LoVo (cell line): Measurements from ENCODE around the gene VPS26B.
"Not testable (repeated sequence)": the region's sequence is repeated elsewhere in the genome, so short reads cannot be mapped to it uniquely, and the experiment has no call there.

Experiments used
- DNase-seq: peaks from one replicate; pipeline ENCODE4 v3.0.0-alpha.2; 2016; ENCODE audit warnings: low spot score

VPS26B gene

DNA sequence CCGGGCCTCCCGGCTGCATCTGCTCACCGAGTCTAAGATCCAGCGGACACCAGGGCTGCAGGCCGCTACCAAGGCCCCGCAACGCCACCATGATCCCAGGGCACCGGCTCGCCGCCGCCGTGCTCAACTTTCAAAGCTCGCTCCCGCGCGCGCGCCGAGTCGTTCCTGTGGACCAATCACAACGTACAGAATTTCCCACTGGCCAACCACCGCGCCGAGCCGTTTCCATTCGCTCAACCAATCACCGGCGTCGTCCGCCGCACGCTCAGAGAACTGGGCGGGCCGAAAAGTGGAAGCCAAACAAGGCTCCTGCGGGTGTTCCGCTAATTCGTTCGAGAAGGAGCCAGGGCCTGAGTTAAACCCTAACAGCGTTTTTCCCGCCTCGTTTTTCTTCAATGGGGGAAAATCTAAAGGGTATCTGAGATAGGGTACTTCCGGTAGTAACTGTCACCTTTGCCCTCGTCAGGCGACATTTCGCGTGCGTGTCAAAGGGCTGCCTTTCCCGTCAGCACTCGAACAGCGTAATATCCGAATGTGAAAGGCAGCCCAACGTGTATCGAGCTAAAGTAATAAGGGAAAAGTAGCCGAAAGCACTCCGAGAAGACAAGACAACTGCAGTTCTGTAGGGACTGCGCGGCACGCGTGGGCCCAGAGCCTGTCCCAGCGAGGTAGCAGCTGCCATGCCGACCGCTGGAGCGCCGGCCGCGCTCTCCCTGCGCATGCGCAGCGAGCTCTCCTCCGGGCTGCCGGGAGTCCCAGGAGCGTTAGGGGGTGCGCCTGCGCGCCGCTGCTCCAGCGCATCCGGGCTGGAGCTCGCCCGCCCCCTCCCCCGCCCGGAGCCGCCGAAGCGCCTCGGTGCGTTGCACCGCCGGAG lies at the start of gene VPS26B, which contains the start of gene NCAPD3:
VPS26B (plus strand) TSS at position 836 of the 874 bp plus-strand sequence. CDS start 452 bp downstream, outside the sequence.
NCAPD3 (minus strand) TSS at position 132 of the 874 bp plus-strand sequence; CDS start at position 91, 41 bp downstream.
- peak; percentile 96 for DNase-seq

DNA sequence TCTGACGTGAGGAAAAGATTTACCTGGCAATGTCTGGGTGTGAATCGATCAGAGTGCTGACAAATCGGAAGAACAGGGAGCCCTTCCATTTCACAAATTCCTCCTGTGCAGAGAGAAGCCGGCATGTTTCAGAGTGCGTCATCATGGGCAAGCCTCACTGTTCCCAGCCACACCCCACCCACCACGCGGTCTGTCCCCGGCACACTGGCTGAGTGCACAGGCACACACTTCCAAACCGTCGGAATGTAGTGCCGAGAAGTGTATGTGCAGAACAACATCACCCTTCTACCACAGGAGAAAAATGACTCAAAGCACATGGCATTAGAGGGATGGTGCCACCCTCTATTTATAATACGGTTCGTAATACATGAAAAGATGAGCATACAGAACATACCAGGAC lies 48.2 kb upstream of the VPS26B start:
- DNase-seq = no peak

DNA sequence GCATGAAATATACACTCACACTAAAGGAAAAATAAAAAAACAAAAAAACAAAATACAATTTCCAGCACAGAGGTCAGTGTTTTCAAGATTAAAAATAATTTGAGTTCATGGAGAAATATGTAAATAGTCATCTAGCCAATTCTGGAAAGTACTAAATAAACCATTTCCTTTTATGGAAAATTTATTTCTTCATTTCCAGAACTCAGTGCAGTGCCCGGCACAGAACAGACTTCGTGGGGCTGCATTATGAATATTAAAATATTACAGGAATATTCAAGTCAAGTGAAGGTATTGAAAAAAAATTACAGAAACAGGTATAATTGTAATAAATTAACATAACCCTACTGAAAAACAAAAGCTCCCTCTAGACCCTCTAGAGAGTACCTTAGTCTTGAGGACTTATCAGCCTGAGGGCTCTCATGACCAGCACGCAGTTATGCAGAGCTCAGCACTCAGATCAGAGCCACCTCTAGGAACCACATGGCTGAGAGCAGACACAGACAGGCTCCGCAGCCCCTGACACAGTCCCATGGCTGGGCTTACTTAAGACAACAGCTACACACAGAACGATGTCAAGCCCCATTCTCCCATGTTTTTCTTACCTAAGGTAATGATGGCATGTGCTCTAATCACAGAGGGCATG lies 46.3 kb upstream of the VPS26B start:
- DNase-seq = no peak

DNA sequence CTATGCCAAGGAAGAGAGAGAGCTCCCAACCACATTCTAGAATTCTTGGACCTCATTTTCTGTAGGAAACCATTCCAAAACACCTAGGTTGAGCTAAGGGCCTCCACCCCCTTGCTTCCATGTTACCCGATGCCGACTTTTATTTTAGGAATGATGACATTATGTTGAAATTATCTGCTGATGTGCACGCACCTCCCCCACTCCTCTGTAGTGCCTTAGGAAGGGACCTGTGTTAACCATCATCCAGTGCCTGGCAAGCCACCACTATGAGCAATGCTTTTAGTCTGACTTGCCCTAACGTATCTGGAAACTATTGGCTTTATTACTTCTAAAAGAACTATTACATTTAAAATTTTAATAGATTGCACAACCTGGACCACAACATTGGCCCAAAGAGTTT lies 42.8 kb upstream of the VPS26B start:
- no peak for DNase-seq

DNA sequence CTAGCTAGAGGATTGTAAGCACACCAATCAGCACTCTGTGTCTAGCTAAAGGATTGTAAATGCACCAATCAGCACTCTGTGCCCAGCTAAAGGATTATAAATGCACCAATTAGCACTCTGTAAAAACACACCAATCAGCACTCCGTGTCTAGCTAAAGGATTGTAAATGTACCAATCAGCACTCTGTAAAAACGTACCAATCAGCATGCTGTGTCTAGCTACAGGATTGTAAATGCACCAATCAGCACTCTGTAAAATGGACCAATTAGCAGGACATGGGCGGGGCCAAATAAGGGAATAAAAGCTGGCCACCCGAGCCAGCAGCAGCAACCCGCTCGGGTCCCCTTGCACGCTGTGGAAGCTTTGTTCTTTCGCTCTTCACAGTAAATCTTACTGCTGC lies 36.4 kb upstream of the VPS26B start:
- DNase-seq = not testable (repeated sequence)

DNA sequence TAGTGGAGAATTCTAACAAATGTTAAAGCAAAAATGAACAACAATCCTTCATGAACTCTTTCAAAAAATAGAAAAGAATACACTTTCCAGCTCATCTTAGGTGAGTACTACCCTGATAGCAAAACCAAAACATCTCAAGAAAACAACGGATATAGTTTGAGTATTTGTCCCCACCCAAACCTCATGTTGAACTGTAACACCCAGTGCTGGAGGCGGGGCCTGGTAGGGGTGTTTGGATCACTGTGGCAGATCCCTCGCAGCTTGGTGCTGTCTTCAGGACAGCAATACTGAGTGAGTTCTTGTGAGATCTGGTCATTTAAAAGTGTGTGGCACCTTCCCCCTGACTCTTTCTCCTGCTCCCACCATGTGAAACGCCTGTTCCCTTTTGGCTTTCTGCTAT lies 27.7 kb upstream of the VPS26B start:
- DNase-seq = no peak

DNA sequence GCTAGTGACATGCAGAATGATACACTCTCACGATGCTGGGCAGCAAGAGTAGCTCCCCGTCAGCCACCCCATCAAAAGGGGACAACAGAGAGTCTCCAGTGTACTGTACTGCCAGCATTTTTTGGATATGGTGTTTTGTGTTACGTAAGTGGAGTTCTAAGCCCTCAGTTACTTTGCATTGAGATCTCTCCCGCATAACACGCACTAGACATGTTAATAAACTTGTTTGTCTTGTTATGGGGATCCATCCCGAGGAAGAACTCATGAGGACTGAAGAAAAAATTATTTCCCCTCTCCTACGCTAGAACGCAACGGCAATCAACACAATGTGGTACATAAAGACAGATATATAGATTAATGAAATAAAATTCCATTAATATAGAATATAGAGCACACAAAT lies 24.9 kb upstream of the VPS26B start:
- DNase-seq = no peak

DNA sequence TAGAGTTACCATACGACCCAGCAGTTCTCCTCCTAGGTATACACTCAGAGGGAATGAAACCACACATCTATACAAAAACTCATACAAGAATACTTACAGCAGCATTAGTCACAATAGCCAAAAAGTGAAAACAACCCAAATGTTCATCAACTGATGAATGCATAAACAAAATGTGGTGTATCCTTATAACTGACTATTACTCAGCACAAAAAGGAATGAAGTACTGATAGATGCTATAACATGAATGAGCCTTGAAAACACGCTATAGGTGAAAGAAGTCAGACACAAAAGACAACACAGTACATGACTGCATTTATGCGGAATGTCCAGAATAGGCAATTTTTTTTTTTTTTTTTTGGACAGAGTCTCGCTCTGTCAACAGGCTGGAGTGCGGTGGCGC lies 23.8 kb upstream of the VPS26B start:
- DNase-seq = no peak

DNA sequence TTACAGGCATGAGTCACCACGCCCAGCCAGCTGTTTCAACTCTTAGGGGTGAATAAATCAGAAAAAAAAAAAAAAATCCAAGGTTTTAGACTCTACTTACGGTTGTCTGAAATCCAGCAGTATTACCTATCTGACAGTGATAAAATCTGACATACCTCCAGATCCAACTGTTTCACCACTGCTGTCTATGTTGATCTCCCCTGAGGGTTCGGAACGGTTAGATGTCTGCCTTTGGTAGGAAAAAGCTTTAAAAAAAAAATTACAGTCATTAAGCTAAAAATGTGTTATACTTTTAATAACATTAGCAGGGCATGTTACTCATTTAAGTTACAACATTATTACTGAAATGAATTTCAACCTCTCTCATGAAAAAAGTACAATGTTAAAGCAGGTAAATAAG lies 21.8 kb upstream of the VPS26B start:
- no peak for DNase-seq

DNA sequence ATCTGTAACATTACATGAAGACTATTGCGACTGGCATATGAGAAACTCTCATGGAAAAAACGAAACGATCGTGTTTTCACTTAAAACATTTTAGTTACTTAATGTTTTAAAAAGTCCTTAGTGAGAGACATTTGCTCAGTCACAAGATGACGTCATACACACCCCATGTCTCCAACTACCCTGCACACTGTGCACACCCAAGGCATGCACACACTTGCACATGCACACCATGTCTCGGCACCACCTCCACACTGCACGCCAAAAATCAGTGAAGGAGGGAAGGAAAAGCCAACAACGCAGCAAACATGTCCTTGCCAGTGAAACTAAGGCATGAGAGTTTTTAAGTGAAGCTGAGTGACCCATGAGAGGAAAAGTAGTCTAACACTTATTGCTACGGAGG lies 18.7 kb upstream of the VPS26B start:
- DNase-seq = no peak

DNA sequence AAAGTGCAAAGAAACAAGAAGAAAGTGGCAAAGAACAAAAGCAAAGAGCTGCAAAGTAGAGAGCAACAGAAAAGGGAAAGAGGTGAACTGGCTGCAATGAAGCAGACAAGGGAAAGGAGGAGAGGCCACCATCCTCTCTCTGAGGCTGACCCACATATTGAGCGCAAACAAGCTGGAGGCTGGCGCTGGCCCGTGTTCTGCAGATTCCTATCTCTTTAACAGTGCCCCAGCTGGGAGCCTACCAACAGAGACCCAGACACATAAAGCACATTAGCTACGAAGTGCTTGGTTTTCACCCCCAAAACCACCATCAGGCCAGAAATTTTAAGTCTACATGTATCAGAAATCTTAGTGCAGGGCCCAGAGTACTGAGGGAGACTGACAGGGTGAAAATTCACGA lies 18.3 kb upstream of the VPS26B start:
- DNase-seq = no peak

DNA sequence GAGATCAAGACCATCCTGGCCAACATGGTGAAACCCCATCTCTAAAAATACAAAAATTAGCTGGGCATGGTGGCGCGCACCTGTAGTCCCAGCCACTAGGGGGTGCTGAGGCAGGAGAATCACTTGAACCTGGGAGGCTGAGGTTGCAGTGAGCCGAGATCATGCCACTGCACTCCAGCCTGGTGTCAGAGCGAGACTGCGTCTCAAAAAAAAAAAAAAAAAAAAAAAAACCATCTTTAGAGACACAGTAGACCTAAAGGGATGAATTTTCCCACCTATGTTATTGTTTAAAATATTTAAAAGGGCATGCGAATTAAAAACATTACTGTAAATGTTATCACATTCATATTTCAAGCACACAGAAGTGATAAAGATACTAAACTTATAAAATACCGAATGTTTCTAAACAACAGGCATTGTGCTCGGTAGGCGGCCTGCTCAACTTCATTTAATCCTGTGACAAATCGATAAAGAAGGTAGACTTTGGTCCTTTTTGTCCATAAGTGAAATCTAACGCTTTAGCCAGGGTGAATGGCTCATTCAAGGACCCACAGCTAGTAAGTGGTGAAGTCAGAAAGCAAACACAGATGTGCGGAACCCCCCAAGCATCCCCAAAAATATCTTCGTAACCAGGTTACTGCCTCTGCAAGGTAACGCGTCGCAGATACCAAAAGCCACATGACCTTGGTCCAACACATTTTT lies 16.8 kb upstream of the VPS26B start:
- DNase-seq = no peak

DNA sequence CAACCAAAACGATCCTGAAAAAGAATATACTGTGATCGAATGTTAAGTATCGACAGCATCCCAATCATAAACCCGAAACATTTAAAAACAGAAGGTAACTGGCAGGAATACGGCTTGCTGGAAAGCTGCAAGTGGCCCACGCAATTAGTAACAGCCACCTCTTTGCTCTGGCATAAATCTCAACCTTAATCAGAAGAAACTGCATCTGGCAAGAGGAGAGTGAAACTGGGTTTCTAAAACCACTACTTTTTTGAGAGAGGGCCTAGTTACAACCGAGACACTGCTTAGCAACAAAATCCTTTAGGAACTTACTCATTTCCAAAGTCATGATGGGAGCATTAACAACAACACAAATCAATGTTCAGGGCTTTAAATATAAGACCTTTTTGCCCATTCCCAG lies 8.6 kb upstream of the VPS26B start:
- no peak for DNase-seq

DNA sequence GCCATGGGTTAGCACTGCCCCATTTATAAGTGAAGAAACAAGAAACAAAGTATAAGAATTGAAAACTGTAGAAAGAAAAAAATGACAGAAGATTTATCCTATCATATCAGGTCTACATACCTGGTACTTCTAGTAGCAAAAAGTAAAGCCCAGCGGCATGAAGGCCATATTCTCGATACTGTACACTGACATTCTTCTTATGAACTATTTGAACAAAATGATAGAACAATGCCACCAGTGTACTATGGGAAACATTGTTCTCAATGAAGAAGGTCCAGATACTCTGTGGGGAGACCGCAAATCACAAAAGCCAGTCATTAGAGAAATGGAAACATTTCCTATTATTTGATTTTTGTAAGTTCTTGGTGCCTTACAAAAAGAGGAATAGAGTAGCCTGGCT lies 7.7 kb upstream of the VPS26B start:
- DNase-seq = no peak

DNA sequence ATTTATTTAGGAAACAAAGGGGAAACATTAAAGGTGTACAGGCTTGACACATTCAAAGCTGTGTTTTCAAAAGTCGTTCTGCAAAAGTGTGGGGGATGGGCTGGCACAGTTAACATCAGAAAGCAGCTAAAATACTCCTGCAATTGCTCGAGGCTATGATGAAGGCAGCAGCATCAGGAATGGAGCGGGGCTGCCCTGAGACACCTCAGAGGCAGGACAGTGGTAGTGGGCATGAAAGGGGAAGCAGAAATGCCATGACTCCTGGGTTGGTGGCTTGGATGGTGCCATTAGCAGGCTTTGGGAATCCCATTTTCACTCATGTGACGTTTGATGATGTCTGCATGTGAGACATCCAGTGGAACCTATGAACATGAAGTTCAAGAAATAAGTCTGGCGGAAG lies 1.4 kb upstream of the VPS26B start:
- no peak for DNase-seq

DNA sequence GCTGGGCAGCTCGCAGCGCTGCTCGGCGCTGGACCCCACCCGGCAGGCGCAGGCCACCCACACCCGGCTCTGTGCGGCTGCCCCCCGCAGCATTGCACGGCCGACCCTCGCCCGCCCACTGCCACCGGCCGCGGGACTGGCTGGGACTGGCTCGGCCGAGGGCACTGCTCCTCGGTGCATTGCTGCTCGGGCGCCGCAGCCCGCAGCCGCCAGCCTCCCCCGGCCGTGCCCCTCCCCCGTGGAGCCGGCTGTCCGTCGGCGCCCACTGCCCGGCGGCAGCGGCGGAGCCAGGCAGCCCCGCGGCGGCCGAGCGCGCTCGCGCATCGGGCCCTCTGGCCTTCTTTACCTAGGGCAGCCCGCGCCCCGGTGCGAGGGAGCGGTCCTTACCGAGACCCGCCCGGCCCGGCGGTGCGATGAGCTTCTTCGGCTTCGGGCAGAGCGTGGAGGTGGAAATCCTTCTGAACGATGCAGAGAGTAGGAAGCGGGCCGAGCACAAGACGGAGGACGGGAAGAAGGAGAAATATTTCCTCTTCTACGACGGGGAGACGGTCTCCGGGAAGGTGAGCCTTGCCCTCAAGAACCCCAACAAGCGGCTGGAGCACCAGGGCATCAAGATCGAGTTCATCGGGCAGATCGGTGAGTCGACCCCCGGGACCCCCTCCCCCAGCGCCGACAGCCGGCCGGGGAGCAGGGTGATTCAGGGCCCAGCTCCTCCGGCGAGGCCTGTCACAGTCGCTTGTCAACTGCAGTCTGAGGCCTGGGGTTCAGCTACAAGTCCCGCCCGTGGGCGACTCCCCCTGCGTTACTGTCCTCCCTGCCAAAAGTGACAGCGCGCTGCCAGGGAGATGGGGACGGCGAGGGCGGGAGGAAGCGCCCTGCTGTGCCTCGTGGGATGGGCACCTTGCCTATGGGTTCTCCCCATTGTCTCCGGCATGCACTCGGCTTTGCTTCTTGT lies 516 bp downstream of the VPS26B start:
- peak; percentile 43 for DNase-seq

DNA sequence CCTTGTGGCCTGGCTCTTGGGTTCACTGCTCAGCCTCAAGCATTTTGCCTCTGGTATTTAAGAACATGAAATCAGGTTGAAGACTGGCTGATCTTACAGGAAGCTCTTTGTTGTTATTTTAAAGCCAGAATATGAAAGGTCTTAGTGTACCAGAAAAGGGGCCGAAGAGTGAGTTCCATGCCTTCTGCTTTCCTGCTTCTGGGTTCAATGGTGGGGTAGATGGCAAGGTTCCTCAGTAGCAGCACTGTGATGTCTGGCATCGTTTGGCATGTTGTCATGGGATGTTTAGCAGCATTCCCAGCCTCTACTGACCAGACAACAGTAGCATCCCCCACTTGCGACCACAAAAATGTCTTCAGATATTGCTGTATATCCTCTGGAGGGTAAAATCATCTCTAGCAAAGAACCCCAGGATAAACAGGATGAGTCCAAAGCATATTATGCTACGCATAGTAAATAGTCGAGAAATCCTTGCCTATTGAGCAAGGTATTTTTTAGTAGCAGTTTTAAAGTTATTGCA lies 2.4 kb downstream of the VPS26B start:
- DNase-seq = no peak

DNA sequence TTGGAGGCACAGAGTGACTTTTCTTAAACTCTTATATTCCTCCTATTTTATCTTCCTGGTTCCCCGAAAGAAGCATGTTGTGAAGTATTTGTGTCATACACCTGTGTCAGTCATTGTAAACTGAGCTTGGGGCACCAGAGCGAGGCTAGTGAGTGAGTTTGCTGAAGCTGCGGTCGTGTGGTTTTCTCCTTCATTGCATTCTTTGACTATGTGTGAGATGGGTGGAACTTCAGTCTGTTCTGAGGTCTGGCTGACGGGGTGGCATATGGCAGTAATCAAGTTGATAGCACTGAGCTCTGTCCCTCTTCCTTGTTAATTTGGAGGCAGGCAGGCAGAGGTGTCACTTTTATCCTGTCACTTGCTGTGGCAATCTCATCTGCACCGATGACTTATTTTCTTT lies 4.2 kb downstream of the VPS26B start:
- no peak for DNase-seq

DNA sequence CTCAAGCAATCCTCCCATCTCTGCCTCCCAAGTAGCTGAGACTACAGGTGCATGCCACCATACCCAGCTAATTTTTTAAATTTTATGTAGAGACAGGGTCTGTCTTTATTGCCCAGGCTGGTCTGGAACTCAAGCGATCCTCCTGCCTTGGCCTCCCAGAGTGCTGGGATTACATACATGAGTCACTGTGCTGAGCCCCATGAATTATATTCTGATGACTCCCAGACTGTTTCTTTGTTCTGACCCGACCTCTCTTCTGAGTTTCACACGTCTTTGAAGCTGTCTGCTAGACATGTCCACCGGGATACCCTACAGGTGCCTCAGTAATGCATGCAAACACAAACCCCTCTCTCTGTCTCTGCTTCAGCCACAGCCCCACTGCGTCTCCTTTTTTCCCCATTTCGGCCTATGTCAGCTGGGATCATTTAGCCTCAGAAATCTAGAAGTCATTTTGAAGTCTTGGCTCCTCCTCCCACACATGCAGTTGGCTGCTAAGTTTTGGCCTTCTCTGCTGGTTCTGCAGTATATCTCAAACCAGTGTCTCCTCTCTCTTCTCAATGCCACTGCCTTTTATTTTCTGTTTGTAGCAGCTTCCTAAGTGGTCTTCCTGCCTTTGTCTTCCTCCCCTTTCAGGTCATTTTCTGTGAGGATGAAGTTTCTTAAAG lies 4.8 kb downstream of the VPS26B start:
- no peak for DNase-seq

DNA sequence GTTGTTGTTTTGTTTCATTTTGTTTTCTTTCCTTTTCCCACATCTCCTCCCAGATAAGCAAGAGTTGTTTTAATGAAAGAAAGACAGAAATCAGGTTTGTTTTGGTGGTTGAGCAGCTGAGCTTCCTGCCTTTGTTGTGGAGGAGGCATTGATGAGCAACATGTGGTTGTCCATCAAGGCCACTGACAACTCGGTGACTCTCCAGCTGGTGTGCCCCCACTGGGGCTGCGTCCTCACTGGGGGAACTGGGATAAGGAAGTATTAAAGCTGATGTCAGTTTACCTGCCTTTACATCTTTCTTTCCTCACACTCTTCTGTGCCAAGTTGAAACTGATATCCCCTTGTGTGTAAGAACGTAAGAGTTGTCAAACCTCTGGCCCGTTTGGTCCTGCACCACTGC lies 5.9 kb downstream of the VPS26B start:
- DNase-seq = no peak
